SU-DHL-6 (cell line): Measurements from ENCODE around the gene F8.
"Not testable (repeated sequence)": the region's sequence is repeated elsewhere in the genome, so short reads cannot be mapped to it uniquely, and the experiment has no call there.

Source experiments
- H2AFZ ChIP-seq: fragments of 200-600 bp; sonication (generic); 2 replicates; pipeline ENCODE4 v1.6.1; 2014; ENCODE audit warnings: low read depth, mild to moderate bottlenecking, moderate library complexity, mixed read lengths, antibody characterized with exemption, low read length; ENCODE audit not compliant: severe bottlenecking
- H3F3A ChIP-seq: fragments of 200-600 bp; shearing (Covaris generic); 2 replicates; pipeline ENCODE4 v1.6.0; 2016; ENCODE audit warnings: antibody characterized with exemption, mild to moderate bottlenecking; ENCODE audit not compliant: insufficient read depth
- H3K27ac ChIP-seq: fragments of 200-600 bp; sonication (generic); 2 replicates; pipeline ENCODE4 v1.5.1; 2016; ENCODE audit warnings: low read depth, mild to moderate bottlenecking, low read length, moderate library complexity, mixed read lengths
- H3K27me3 ChIP-seq: fragments of 200-600 bp; sonication (generic), shearing (Covaris generic); 2 replicates; pipeline ENCODE4 v1.6.0; 2014; ENCODE audit warnings: mild to moderate bottlenecking, low read length
- H3K36me3 ChIP-seq: fragments of 200-600 bp; sonication (generic); 2 replicates; pipeline ENCODE4 v1.6.1; 2014; ENCODE audit warnings: mild to moderate bottlenecking, low read length, mixed read lengths
- H3K4me2 ChIP-seq: fragments of 300-600, 200-600 bp; shearing (Covaris generic), sonication (generic); 2 replicates; pipeline ENCODE4 v1.6.0; 2014; ENCODE audit warnings: low read length, low read depth, mild to moderate bottlenecking; ENCODE audit not compliant: poor library complexity, severe bottlenecking
- H3K4me3 ChIP-seq: fragments of 200-600 bp; sonication (generic); 2 replicates; pipeline ENCODE4 v1.5.1; 2014; ENCODE audit warnings: antibody characterized with exemption, low read length, mild to moderate bottlenecking, mixed read lengths; ENCODE audit not compliant: insufficient read depth, poor library complexity, severe bottlenecking
- H3K79me2 ChIP-seq: fragments of 200-600 bp; sonication (generic); 2 replicates; pipeline ENCODE4 v1.6.1; 2014; ENCODE audit warnings: mild to moderate bottlenecking, low read length, moderate library complexity; ENCODE audit not compliant: insufficient read depth
- H3K9ac ChIP-seq: fragments of 200-600 bp; sonication (generic); 2 replicates; pipeline ENCODE4 v1.7.0; 2014; ENCODE audit warnings: mild to moderate bottlenecking, low read length
- H3K9me2 ChIP-seq: fragments of 200-600 bp; sonication (generic); replicated peaks from 2 replicates; pipeline ENCODE4 v1.6.1; 2014; ENCODE audit warnings: low read length; ENCODE audit not compliant: insufficient read depth
- H3K9me3 ChIP-seq: fragments of 200-600 bp; sonication (generic); 2 replicates; pipeline ENCODE4 v1.6.1; 2014; ENCODE audit warnings: low read length, mixed read lengths; ENCODE audit not compliant: insufficient read depth
- H4K20me1 ChIP-seq: fragments of 200-600 bp; sonication (generic); 2 replicates; pipeline ENCODE4 v1.6.1; 2014; ENCODE audit warnings: low read depth, mild to moderate bottlenecking, antibody characterized with exemption, low read length, moderate library complexity, mixed read lengths
- CTCF ChIP-seq: fragments of 200-600 bp; sonication (generic); IDR thresholded peaks from one replicate; pipeline ENCODE4 v1.5.1; 2017; ENCODE audit warnings: antibody characterized with exemption, mild to moderate bottlenecking, low read length, moderate library complexity; ENCODE audit not compliant: insufficient read depth, poor library complexity, severe bottlenecking
- EZH2phosphoT487 ChIP-seq: fragments of 200-600 bp; sonication (generic), shearing (Covaris generic); conservative IDR thresholded peaks from 2 replicates; pipeline ENCODE4 v1.6.1; 2018; ENCODE audit warnings: mild to moderate bottlenecking, antibody characterized with exemption, low read length, moderate library complexity, mixed read lengths

Gene F8

GRCh38 chrX:154892296-154892695 is 130.2 kb downstream of the F8 start:
- no peak overlapping the region for H3K4me2 ChIP-seq
- H3K9me3 ChIP-seq: no peaks in the 10 kb centered on the region
- no peak overlapping the region for H3K4me3 ChIP-seq
- no peaks in the 10 kb centered on the region for H4K20me1 ChIP-seq
- no peak overlapping the region for H2AFZ ChIP-seq
- H3K9me2 ChIP-seq: no peaks in the 10 kb centered on the region
- H3F3A ChIP-seq: no peaks in the 10 kb centered on the region
- no peaks in the 10 kb centered on the region for H3K27me3 ChIP-seq
- H3K36me3 ChIP-seq: no peaks in the 10 kb centered on the region
- no peak overlapping the region for H3K9ac ChIP-seq
- H3K27ac ChIP-seq: no peak overlapping the region
- H3K79me2 ChIP-seq: no peaks in the 10 kb centered on the region
- TF ChIP-seq EZH2phosphoT487: no peak
- TF ChIP-seq CTCF: no peak

- TF ChIP-seq CTCF (no peak), EZH2phosphoT487 (no peak)
- no peaks in the 10 kb centered on the region for H3F3A ChIP-seq
- no peaks in the 10 kb centered on the region for H3K27me3 ChIP-seq
- H3K36me3 ChIP-seq: no peaks in the 10 kb centered on the region
- no peaks in the 10 kb centered on the region for H3K9me3 ChIP-seq
- no peaks in the 10 kb centered on the region for H4K20me1 ChIP-seq
- no peak overlapping the region for H3K27ac ChIP-seq
- no peak overlapping the region for H2AFZ ChIP-seq
- H3K9me2 ChIP-seq: no peaks in the 10 kb centered on the region
- no peak overlapping the region for H3K4me3 ChIP-seq
- no peak overlapping the region for H3K9ac ChIP-seq
- H3K79me2 ChIP-seq: no peaks in the 10 kb centered on the region
- H3K4me2 ChIP-seq: no peak overlapping the region
These were observed 131.4 kb downstream of the F8 start for GRCh38 chrX:154890990-154891639.

GRCh38 chrX:154886789-154887221 is 135.7 kb downstream of the F8 start:
- H2AFZ ChIP-seq, H3K4me2 ChIP-seq, H3K79me2 ChIP-seq, H3K27me3 ChIP-seq, H3K9me3 ChIP-seq, H3K27ac ChIP-seq, H3K4me3 ChIP-seq, H3K9me2 ChIP-seq, H3K9ac ChIP-seq, H3F3A ChIP-seq, H4K20me1 ChIP-seq, H3K36me3 ChIP-seq: not testable (repeated sequence)

GRCh38 chrX:154886069-154886788 is 136.3 kb downstream of the F8 start, which contains the start of gene F8A1:
Gene F8A1, plus strand, starts transcription at chrX:154886355. Its CDS starts 20 bp downstream, at chrX:154886375.
- H3K4me3 ChIP-seq, H2AFZ ChIP-seq, H3K9me2 ChIP-seq, H3K79me2 ChIP-seq, H3K9ac ChIP-seq, H3F3A ChIP-seq, H3K4me2 ChIP-seq, H3K27ac ChIP-seq, H3K27me3 ChIP-seq, H3K9me3 ChIP-seq, H4K20me1 ChIP-seq, H3K36me3 ChIP-seq: not testable (repeated sequence)

GRCh38 chrX:154885549-154885948 is 137.0 kb downstream of the F8 start:
- not testable (repeated sequence) for H3F3A ChIP-seq, H3K9ac ChIP-seq, H3K79me2 ChIP-seq, H3K9me2 ChIP-seq, H3K4me2 ChIP-seq, H3K9me3 ChIP-seq, H3K27me3 ChIP-seq, H4K20me1 ChIP-seq, H3K36me3 ChIP-seq, H2AFZ ChIP-seq, H3K27ac ChIP-seq, H3K4me3 ChIP-seq

GRCh38 chrX:154885057-154885456 is 137.5 kb downstream of the F8 start:
- not testable (repeated sequence) for H3K79me2 ChIP-seq, H3K27me3 ChIP-seq, H4K20me1 ChIP-seq, H2AFZ ChIP-seq, H3K9me2 ChIP-seq, H3K9me3 ChIP-seq, H3K4me2 ChIP-seq, H3K4me3 ChIP-seq, H3K9ac ChIP-seq, H3K36me3 ChIP-seq, H3K27ac ChIP-seq, H3F3A ChIP-seq
